ENCODE data around the gene RHOF. TPM values are rescaled to one million over a fixed set of nuclear protein-coding genes. Genes with fewer than 3 reads are reported as not detected.

RHOF gene
- total RNA-seq (149 TPM), polyA plus RNA-seq (100 to 1,000 TPM in 1 of 4 donors, 10 to 100 TPM in 3; 80.4 to 100 (median 92.0) TPM)

GRCh38 chr12:121793440-121793837, at the start of gene RHOF:
Gene RHOF (minus strand): TSS chr12:121793688. CDS start chr12:121793633, 55 bp downstream.
- no peak for DNase-seq

GRCh38 chr12:121839993-121840761, 46.7 kb upstream of the RHOF start:
- DNase-seq: no peak
- Histone ChIP-seq H3K9me3 (ENCODE audit: control insufficient read depth in 2 of 2, low read length in 2 of 2) (no peaks in the 10 kb centered on the region), H3K4me3 (ENCODE audit: low read depth, low read length) (peak overlapping the region; percentile 75), H3K36me3 (ENCODE audit: control insufficient read depth, insufficient read depth, low read length) (no peaks in the 10 kb centered on the region), H3K27me3 (ENCODE audit: control insufficient read depth, insufficient read depth, low read length) (no peaks in the 10 kb centered on the region), H3K4me1 (ENCODE audit: control insufficient read depth, insufficient read depth, low read length, poor library complexity, severe bottlenecking) (peaks cover 16% of the 10 kb centered on the region), H3K27ac (ENCODE audit: insufficient read depth, low read length, poor library complexity, severe bottlenecking) (peak overlapping the region; percentile 37)
- ATAC-seq (ENCODE audit: low read depth in 2 of 2): no peak
- Mint-ChIP-seq H3K36me3 (no peaks in the 10 kb centered on the region), H3K27me3 (no peaks in the 10 kb centered on the region), H3K4me1 (peaks cover 0 to 16% (median 10%) of the 10 kb centered on the region in 4 donors), H3K9me3 (no peaks in the 10 kb centered on the region), H3K4me3 (peak overlapping the region; percentile 86 to 99 (median 98)), H3K27ac (peak overlapping the region in 2 of 3 donors; percentile 96 to 98)

More at GRCh38 chr12:121793440-121793837, at the start of gene RHOF:
- Histone ChIP-seq H3K27me3 (ENCODE audit: control insufficient read depth, insufficient read depth, low read length) (no peaks in the 10 kb centered on the region), H3K36me3 (ENCODE audit: control insufficient read depth, insufficient read depth, low read length) (peaks cover 24% of the 10 kb centered on the region), H3K4me3 (ENCODE audit: low read depth, low read length) (peak within 1 kb of the TSS; percentile 89), H3K27ac (ENCODE audit: insufficient read depth, low read length, poor library complexity, severe bottlenecking) (peak within 1 kb of the TSS; percentile 98), H3K9me3 (ENCODE audit: control insufficient read depth in 2 of 2, low read length in 2 of 2) (no peaks in the 10 kb centered on the region), H3K4me1 (ENCODE audit: control insufficient read depth, insufficient read depth, low read length, poor library complexity, severe bottlenecking) (peaks cover 88% of the 10 kb centered on the region)
- Mint-ChIP-seq H3K27me3 (peaks cover 8% of the 10 kb centered on the region), H3K4me1 (peaks cover 0 to 75% (median 46%) of the 10 kb centered on the region in 4 donors), H3K27ac (peak within 1 kb of the TSS; percentile 98 to 100 (median 99)), H3K4me3 (peak within 1 kb of the TSS; percentile 92 to 97 (median 93)), H3K9me3 (no peaks in the 10 kb centered on the region), H3K36me3 (peaks cover 8% of the 10 kb centered on the region)
- ATAC-seq (ENCODE audit: low read depth in 2 of 2): peak in 1 of 2 donors; percentile 1

- Histone ChIP-seq H3K9me3 (ENCODE audit: control insufficient read depth in 2 of 2, low read length in 2 of 2) (no peaks in the 10 kb centered on the region), H3K36me3 (ENCODE audit: control insufficient read depth, insufficient read depth, low read length) (no peaks in the 10 kb centered on the region), H3K4me3 (ENCODE audit: low read depth, low read length) (peak overlapping the region; percentile 75), H3K27me3 (ENCODE audit: control insufficient read depth, insufficient read depth, low read length) (no peaks in the 10 kb centered on the region), H3K27ac (ENCODE audit: insufficient read depth, low read length, poor library complexity, severe bottlenecking) (peak overlapping the region; percentile 55), H3K4me1 (ENCODE audit: control insufficient read depth, insufficient read depth, low read length, poor library complexity, severe bottlenecking) (peaks cover 16% of the 10 kb centered on the region)
- H3K27ac Mint-ChIP-seq: peak overlapping the region; percentile 67 to 98 (median 96)
- H3K4me3 Mint-ChIP-seq: peak overlapping the region; percentile 86 to 99 (median 98)
- no peaks in the 10 kb centered on the region for H3K9me3 Mint-ChIP-seq
- no peaks in the 10 kb centered on the region for H3K27me3 Mint-ChIP-seq
- no peaks in the 10 kb centered on the region for H3K36me3 Mint-ChIP-seq
- H3K4me1 Mint-ChIP-seq: peaks cover 0 to 16% (median 11%) of the 10 kb centered on the region in 4 donors
- ATAC-seq (ENCODE audit: low read depth in 2 of 2) (peak; percentile 95), DNase-seq (peak; percentile 98 to 99 (median 99))
Measured at GRCh38 chr12:121839106-121839992, 45.9 kb upstream of the RHOF start.

GRCh38 chr12:121838126-121838525, 44.6 kb upstream of the RHOF start:
- H3K9me3 ChIP-seq (ENCODE audit: control insufficient read depth in 2 of 2, low read length in 2 of 2): no peaks in the 10 kb centered on the region
- H3K27me3 ChIP-seq (ENCODE audit: control insufficient read depth, insufficient read depth, low read length): no peaks in the 10 kb centered on the region
- H3K27ac Mint-ChIP-seq: no peak overlapping the region
- no peaks in the 10 kb centered on the region for H3K27me3 Mint-ChIP-seq
- H3K4me1 Mint-ChIP-seq: peaks cover 2 to 14% (median 12%) of the 10 kb centered on the region in 4 donors
- DNase-seq (no peak), ATAC-seq (ENCODE audit: low read depth in 2 of 2) (no peak)
- no peaks in the 10 kb centered on the region for H3K36me3 Mint-ChIP-seq
- no peaks in the 10 kb centered on the region for H3K36me3 ChIP-seq (ENCODE audit: control insufficient read depth, insufficient read depth, low read length)
- no peaks in the 10 kb centered on the region for H3K9me3 Mint-ChIP-seq
- H3K27ac ChIP-seq (ENCODE audit: insufficient read depth, low read length, poor library complexity, severe bottlenecking): no peak overlapping the region
- peaks cover 16% of the 10 kb centered on the region for H3K4me1 ChIP-seq (ENCODE audit: control insufficient read depth, insufficient read depth, low read length, poor library complexity, severe bottlenecking)
- no peak overlapping the region for H3K4me3 ChIP-seq (ENCODE audit: low read depth, low read length)
- peak overlapping the region in 1 of 4 donors; percentile 13 for H3K4me3 Mint-ChIP-seq

GRCh38 chr12:121837680-121838079, 44.2 kb upstream of the RHOF start:
- Mint-ChIP-seq H3K27ac (no peak overlapping the region), H3K9me3 (no peaks in the 10 kb centered on the region), H3K4me3 (no peak overlapping the region), H3K36me3 (no peaks in the 10 kb centered on the region), H3K4me1 (peaks cover 4 to 14% (median 12%) of the 10 kb centered on the region in 4 donors), H3K27me3 (no peaks in the 10 kb centered on the region)
- no peak overlapping the region for H3K27ac ChIP-seq (ENCODE audit: insufficient read depth, low read length, poor library complexity, severe bottlenecking)
- ATAC-seq (ENCODE audit: low read depth in 2 of 2) (no peak), DNase-seq (no peak)
- no peaks in the 10 kb centered on the region for H3K27me3 ChIP-seq (ENCODE audit: control insufficient read depth, insufficient read depth, low read length)
- peaks cover 16% of the 10 kb centered on the region for H3K4me1 ChIP-seq (ENCODE audit: control insufficient read depth, insufficient read depth, low read length, poor library complexity, severe bottlenecking)
- H3K4me3 ChIP-seq (ENCODE audit: low read depth, low read length): no peak overlapping the region
- no peaks in the 10 kb centered on the region for H3K36me3 ChIP-seq (ENCODE audit: control insufficient read depth, insufficient read depth, low read length)
- H3K9me3 ChIP-seq (ENCODE audit: control insufficient read depth in 2 of 2, low read length in 2 of 2): no peaks in the 10 kb centered on the region

GRCh38 chr12:121831571-121832245, 38.2 kb upstream of the RHOF start:
- peaks cover 4 to 11% (median 10%) of the 10 kb centered on the region in 4 donors for H3K4me1 Mint-ChIP-seq
- no peak for ATAC-seq (ENCODE audit: low read depth in 2 of 2)
- H3K4me3 ChIP-seq (ENCODE audit: low read depth, low read length): no peak overlapping the region
- no peak for DNase-seq
- no peaks in the 10 kb centered on the region for H3K4me1 ChIP-seq (ENCODE audit: control insufficient read depth, insufficient read depth, low read length, poor library complexity, severe bottlenecking)
- H3K9me3 Mint-ChIP-seq: peaks cover 0 to 2% (median 0%) of the 10 kb centered on the region in 7 donors
- H3K4me3 Mint-ChIP-seq: no peak overlapping the region
- peaks cover 28% of the 10 kb centered on the region for H3K36me3 Mint-ChIP-seq
- H3K27me3 ChIP-seq (ENCODE audit: control insufficient read depth, insufficient read depth, low read length): no peaks in the 10 kb centered on the region
- peak overlapping the region in 2 of 3 donors; percentile 21 to 32 for H3K27ac Mint-ChIP-seq
- no peak overlapping the region for H3K27ac ChIP-seq (ENCODE audit: insufficient read depth, low read length, poor library complexity, severe bottlenecking)
- H3K36me3 ChIP-seq (ENCODE audit: control insufficient read depth, insufficient read depth, low read length): peaks cover 50% of the 10 kb centered on the region
- no peaks in the 10 kb centered on the region for H3K27me3 Mint-ChIP-seq
- H3K9me3 ChIP-seq (ENCODE audit: control insufficient read depth in 2 of 2, low read length in 2 of 2): no peaks in the 10 kb centered on the region

GRCh38 chr12:121830588-121831265, 37.2 kb upstream of the RHOF start:
- no peak overlapping the region for H3K27ac ChIP-seq (ENCODE audit: insufficient read depth, low read length, poor library complexity, severe bottlenecking)
- peaks cover 36% of the 10 kb centered on the region for H3K36me3 Mint-ChIP-seq
- H3K36me3 ChIP-seq (ENCODE audit: control insufficient read depth, insufficient read depth, low read length): peaks cover 57% of the 10 kb centered on the region
- H3K4me3 ChIP-seq (ENCODE audit: low read depth, low read length): no peak overlapping the region
- H3K4me1 Mint-ChIP-seq: peaks cover 4 to 18% (median 10%) of the 10 kb centered on the region in 4 donors
- H3K9me3 ChIP-seq (ENCODE audit: control insufficient read depth in 2 of 2, low read length in 2 of 2): no peaks in the 10 kb centered on the region
- no peak overlapping the region for H3K4me3 Mint-ChIP-seq
- peak overlapping the region in 1 of 3 donors; percentile 78 for H3K27ac Mint-ChIP-seq
- no peaks in the 10 kb centered on the region for H3K27me3 Mint-ChIP-seq
- H3K4me1 ChIP-seq (ENCODE audit: control insufficient read depth, insufficient read depth, low read length, poor library complexity, severe bottlenecking): no peaks in the 10 kb centered on the region
- H3K27me3 ChIP-seq (ENCODE audit: control insufficient read depth, insufficient read depth, low read length): no peaks in the 10 kb centered on the region
- DNase-seq (no peak), ATAC-seq (ENCODE audit: low read depth in 2 of 2) (no peak)
- H3K9me3 Mint-ChIP-seq: peaks cover 0 to 2% (median 0%) of the 10 kb centered on the region in 7 donors
